ENCODE data around the gene RAB15. TPM values are rescaled to one million over a fixed set of nuclear protein-coding genes. Genes with fewer than 3 reads are reported as not detected.

RAB15 gene
- total and polyA plus RNA-seq, 2 donors (not counting 1 experiment from before 2014, with no cell fraction given) = 2.2 to 3.6 TPM

DNA sequence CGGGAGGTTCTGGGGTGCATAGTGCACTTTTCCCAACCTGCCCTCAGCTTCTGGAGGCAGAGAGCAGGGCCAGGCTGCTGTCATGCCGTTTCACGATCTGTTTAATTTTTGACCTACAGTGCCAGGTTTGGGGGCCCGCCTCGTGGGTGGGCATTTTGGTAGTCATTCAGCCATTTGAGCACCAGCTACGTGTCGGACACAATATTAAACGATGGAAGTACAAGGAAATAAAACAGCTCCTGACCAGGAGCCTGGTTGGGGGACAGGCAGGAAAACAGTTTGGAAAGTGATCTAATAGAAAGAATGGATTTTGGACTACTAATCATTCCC lies 15.3 kb upstream of the RAB15 start:
- Histone ChIP-seq H3K4me2 (ENCODE audit: extremely low read depth, insufficient read depth, low read length) (peak overlapping the region; percentile 73), H3K4me1 (ENCODE audit: control insufficient read depth, extremely low read depth, insufficient read depth, low read length) (no peaks in the 10 kb centered on the region), H3K79me2 (ENCODE audit: control insufficient read depth, insufficient read depth, low read length) (peaks cover 8% of the 10 kb centered on the region), H3K27me3 (ENCODE audit: control insufficient read depth, insufficient read depth, low read length) (peaks cover 2% of the 10 kb centered on the region), H3K36me3 (ENCODE audit: control insufficient read depth, insufficient read depth, low read length) (no peaks in the 10 kb centered on the region), H3K27ac (ENCODE audit: insufficient read depth, low read length) (peak overlapping the region; percentile 73), H3K9me3 (ENCODE audit: control insufficient read depth, insufficient read depth, low read depth, low read length) (no peaks in the 10 kb centered on the region), H2AFZ (ENCODE audit: low read length) (peak overlapping the region; percentile 96), H3K9ac (ENCODE audit: insufficient read depth, low read length) (peak overlapping the region; percentile 74), H4K20me1 (ENCODE audit: control insufficient read depth, extremely low read depth, insufficient read depth, low read length) (no peaks in the 10 kb centered on the region), H3K4me3 (replicated peaks in 1 of 4; ENCODE audit: control extremely low read depth in 1 of 4, insufficient read depth in 1 of 4, low read depth in 3 of 4, low read length in 4 of 4) (peak overlapping the region; percentile 78 to 92 (median 89))
- DNase-seq (ENCODE audit: low read depth in 2 of 2) = no peak
- TF ChIP-seq EZH2 (IDR thresholded peaks at IDR 0.05; ENCODE audit: low read length, missing control alignments) (no peak), CTCF (conservative IDR thresholded peaks at IDR 0.05 in 1 of 2, IDR thresholded peaks at IDR 0.05 in 1 of 2; ENCODE audit: low read depth in 1 of 2, low read length in 2 of 2) (no peak)

GRCh38 chr14:64986648-64987437 lies 14.7 kb upstream of the RAB15 start, which contains the start of gene FNTB:
Gene FNTB, plus strand, starts transcription at chr14:64986895. Its CDS starts 59 bp downstream, at chr14:64986954.
- Histone ChIP-seq H3K79me2 (ENCODE audit: control insufficient read depth, insufficient read depth, low read length) (peaks cover 8% of the 10 kb centered on the region), H4K20me1 (ENCODE audit: control insufficient read depth, extremely low read depth, insufficient read depth, low read length) (no peaks in the 10 kb centered on the region), H3K9ac (ENCODE audit: insufficient read depth, low read length) (peak within 1 kb of the TSS; percentile 74), H2AFZ (ENCODE audit: low read length) (peak within 1 kb of the TSS; percentile 99), H3K36me3 (ENCODE audit: control insufficient read depth, insufficient read depth, low read length) (no peaks in the 10 kb centered on the region), H3K9me3 (ENCODE audit: control insufficient read depth, insufficient read depth, low read depth, low read length) (no peaks in the 10 kb centered on the region), H3K27me3 (ENCODE audit: control insufficient read depth, insufficient read depth, low read length) (peaks cover 3% of the 10 kb centered on the region), H3K4me1 (ENCODE audit: control insufficient read depth, extremely low read depth, insufficient read depth, low read length) (no peaks in the 10 kb centered on the region), H3K27ac (ENCODE audit: insufficient read depth, low read length) (peak within 1 kb of the TSS; percentile 73), H3K4me3 (replicated peaks in 1 of 4; ENCODE audit: control extremely low read depth in 1 of 4, insufficient read depth in 1 of 4, low read depth in 3 of 4, low read length in 4 of 4) (peak within 1 kb of the TSS; percentile 78 to 92 (median 89)), H3K4me2 (ENCODE audit: extremely low read depth, insufficient read depth, low read length) (peak within 1 kb of the TSS; percentile 80)
- peak; percentile 76 to 87 for TF ChIP-seq CTCF (conservative IDR thresholded peaks at IDR 0.05 in 1 of 2, IDR thresholded peaks at IDR 0.05 in 1 of 2; ENCODE audit: low read depth in 1 of 2, low read length in 2 of 2)
- no peak for TF ChIP-seq EZH2 (IDR thresholded peaks at IDR 0.05; ENCODE audit: low read length, missing control alignments)
- DNase-seq (ENCODE audit: low read depth in 2 of 2) = peak; percentile 96 to 98

DNA sequence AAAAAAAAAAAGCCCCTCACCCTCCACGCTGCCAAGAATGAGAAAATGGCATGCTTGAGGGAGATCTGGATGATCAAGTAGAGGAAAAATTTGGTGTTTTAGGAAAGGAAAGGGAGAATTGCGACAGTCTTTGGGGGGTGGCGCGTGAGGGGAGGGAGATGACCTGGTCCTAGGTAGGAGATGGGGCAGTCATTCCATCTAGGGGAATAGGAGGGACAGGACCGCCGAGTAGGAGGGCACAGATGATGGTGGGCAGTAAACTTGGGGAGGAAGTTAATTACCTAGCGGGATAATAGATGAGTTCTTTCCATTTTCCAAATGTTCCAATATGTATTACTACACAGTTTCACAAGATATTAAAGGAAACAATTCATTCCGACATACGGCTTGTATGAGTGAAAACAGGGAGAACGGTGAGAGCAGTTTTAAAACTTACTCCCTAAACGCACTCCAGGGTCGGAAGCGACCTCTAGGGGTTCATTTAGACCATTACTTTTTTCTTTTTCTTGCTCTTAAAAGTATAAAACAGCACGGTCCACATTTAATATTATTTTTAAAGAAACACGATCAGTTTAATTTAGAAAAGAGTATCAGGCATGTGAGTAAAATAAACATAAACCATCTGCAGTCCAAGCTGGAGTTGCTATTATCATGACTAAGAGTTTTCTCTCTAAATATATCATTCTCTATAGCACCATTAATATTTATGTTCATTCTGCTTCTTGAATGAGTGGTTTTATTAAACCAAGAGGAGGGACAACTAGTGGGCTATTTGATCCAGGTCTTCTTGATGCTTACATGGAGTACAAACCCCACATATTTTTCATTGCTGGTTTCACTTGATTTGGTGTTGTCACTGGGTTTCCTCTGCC lies 11.5 kb upstream of the RAB15 start:
- TF ChIP-seq EZH2 (IDR thresholded peaks at IDR 0.05; ENCODE audit: low read length, missing control alignments) = no peak
- peak; percentile 64 to 69 for TF ChIP-seq CTCF (conservative IDR thresholded peaks at IDR 0.05 in 1 of 2, IDR thresholded peaks at IDR 0.05 in 1 of 2; ENCODE audit: low read depth in 1 of 2, low read length in 2 of 2)
- H3K9ac ChIP-seq (ENCODE audit: insufficient read depth, low read length) = no peak overlapping the region
- no peaks in the 10 kb centered on the region for H3K4me1 ChIP-seq (ENCODE audit: control insufficient read depth, extremely low read depth, insufficient read depth, low read length)
- H3K9me3 ChIP-seq (ENCODE audit: control insufficient read depth, insufficient read depth, low read depth, low read length) = no peaks in the 10 kb centered on the region
- no peak overlapping the region for H3K27ac ChIP-seq (ENCODE audit: insufficient read depth, low read length)
- H2AFZ ChIP-seq (ENCODE audit: low read length) = peak overlapping the region; percentile 49
- peak overlapping the region; percentile 18 for H3K4me2 ChIP-seq (ENCODE audit: extremely low read depth, insufficient read depth, low read length)
- no peaks in the 10 kb centered on the region for H3K36me3 ChIP-seq (ENCODE audit: control insufficient read depth, insufficient read depth, low read length)
- peak overlapping the region in 3 of 4 experiments; percentile 16 to 31 (median 28) for H3K4me3 ChIP-seq (replicated peaks in 1 of 4; ENCODE audit: control extremely low read depth in 1 of 4, insufficient read depth in 1 of 4, low read depth in 3 of 4, low read length in 4 of 4)
- peaks cover 8% of the 10 kb centered on the region for H3K79me2 ChIP-seq (ENCODE audit: control insufficient read depth, insufficient read depth, low read length)
- H4K20me1 ChIP-seq (ENCODE audit: control insufficient read depth, extremely low read depth, insufficient read depth, low read length) = no peaks in the 10 kb centered on the region
- H3K27me3 ChIP-seq (ENCODE audit: control insufficient read depth, insufficient read depth, low read length) = peaks cover 5% of the 10 kb centered on the region
- peak; percentile 50 to 69 for DNase-seq (ENCODE audit: low read depth in 2 of 2)
